Ovary (tissue), 9 donors: ENCODE measurements around the gene MYH11. TPM values are rescaled to one million over a fixed set of nuclear protein-coding genes. Genes with fewer than 3 reads are reported as not detected.

Experiments
- DNase-seq, 5 donors: peaks; one replicate each; pipeline ENCODE4 v3.0.0-alpha.2; 2019 to 2020
- H3K27ac ChIP-seq, 2 donors: fragments of 200-600 bp; one replicate each; pipeline versions ENCODE4 v1.5.1 to v1.8.0; 2019 to 2022
- H3K27me3 ChIP-seq: fragments of 200-600 bp; one replicate; pipeline ENCODE4 v1.8.0; 2022
- H3K36me3 ChIP-seq: fragments of 200-600 bp; sonication (generic); one replicate; pipeline ENCODE4 v1.5.1; 2019
- H3K4me1 ChIP-seq: one replicate; pipeline ENCODE4 v1.8.1; 2013; ENCODE audit warnings: mild to moderate bottlenecking, moderate library complexity; ENCODE audit not compliant: insufficient read depth
- H3K4me3 ChIP-seq: fragments of 200-600 bp; sonication (generic); one replicate; pipeline ENCODE4 v1.5.1; 2017
- H3K9me3 ChIP-seq, 2 donors: fragments of 200-600 bp in 1 of 2; sonication (generic) in 1 of 2; one replicate each; pipeline versions ENCODE4 v1.5.1 to v1.8.1; 2013 to 2019; ENCODE audit warnings: mild to moderate bottlenecking in 1 of 2, moderate library complexity in 1 of 2
- CTCF ChIP-seq, 3 donors: fragments of 450-650 bp in 2 of 3; fragments of 200-600 bp in 1 of 3; IDR thresholded peaks; one replicate each; pipeline versions ENCODE4 v1.5.1 to v1.8.0; 2016 to 2022; ENCODE audit warnings: antibody characterized with exemption in 3 of 3, mild to moderate bottlenecking in 1 of 3
- EP300 ChIP-seq: sonication (generic); formaldehyde crosslinking; IDR thresholded peaks from one replicate; pipeline ENCODE4 v1.6.1; 2017; ENCODE audit warnings: antibody characterized with exemption
- POLR2A ChIP-seq: fragments of 450-650 bp; IDR thresholded peaks from one replicate; pipeline ENCODE4 v1.6.1; 2017; ENCODE audit warnings: antibody characterized with exemption, mild to moderate bottlenecking, moderate library complexity
- WGBS, 3 donors: extraction: QIAGEN DNeasy Blood & Tissue Kit in 1 of 3; methylation state at CpG; one replicate each; pipeline versions ENCODE4 v1.1.5 to v1.1.7; 2013 to 2017; 5-methylcytosine and 5-hydroxymethylcytosine counted together
- intact Hi-C, 4 donors: fragments of 100-400 bp; cut with DNase I; formaldehyde crosslinking; loops; one replicate each; pipeline versions ENCODE4 v1.11.0 to v1.15.1; 2022 to 2023
- polyA plus RNA-seq, 2 donors: library from polyadenylated mRNA; stranded (reverse); fragments of 200-250 nt in 1 of 2; fragments of 350-450 nt in 1 of 2; fragmentation: Illumina TruSeq in 1 of 2; extraction: RNeasy Lipid Tissue Mini Kit (QIAGEN cat#74804) in 1 of 2; gene quantifications; one replicate each; pipeline ENCODE4 v1.2.3, GENCODE V29; 2013 to 2014
- total RNA-seq, 7 donors: library from RNA; depleted of rRNA in 2 of 7; stranded (reverse); fragments of >200 nt in 2 of 7; fragmentation: NEBNext Ultra II Directional in 3 of 7; extraction: Animal tissue kit (Norgen Biotek cat#: 25700) in 3 of 7; gene quantifications; one replicate each; pipeline versions ENCODE4 v1.1.0 to v1.2.4, GENCODE V29; 2016 to 2023
- donor health status: DM: no; HTN: no; CAD: no; lungs with moderate emphysema.
- donor health status: DM: no; HTN: no; CAD: no.
- donor health status: Bipolar disorder and iron deficiency.
- donor health status: DM: yes; HTN: yes; CAD: no.
- donor health status: DM: no; HTN: no; CAD: no.
- donor health status: DM: yes; HTN: yes; CAD: no.

MYH11 gene
- total and polyA plus RNA-seq, 9 donors, result 50.9 to 2,765 (median 263) TPM

- intact Hi-C loops, result loop anchor here in 1 of 4 donors (5.0 kb wide), 1 partner anchor 67 kb away; the partner anchor contains the start of gene MARF1
- no peaks in the 10 kb centered on the region for H3K36me3 ChIP-seq
- no peak for DNase-seq
Measured at GRCh38 chr16:15708997-15709396, 147.8 kb downstream of the MYH11 start.

GRCh38 chr16:15708096-15708495 is 148.7 kb downstream of the MYH11 start:
- Histone ChIP-seq H3K27ac (no peak overlapping the region), H3K4me3 (no peak overlapping the region)
- intact Hi-C loops, result loop anchor here in 1 of 4 donors (5.0 kb wide), 1 partner anchor 66 kb away; the partner anchor contains the start of gene MARF1

More at GRCh38 chr16:15708997-15709396, 147.8 kb downstream of the MYH11 start:
- H3K4me3 ChIP-seq, result no peak overlapping the region
- no peaks in the 10 kb centered on the region for H3K4me1 ChIP-seq
- 82 to 92% (median 89%) methylated on average over 7 of the region's 7 CpGs for WGBS, 3 donors
- no peak overlapping the region for H3K27ac ChIP-seq
- no peaks in the 10 kb centered on the region for H3K27me3 ChIP-seq
- TF ChIP-seq POLR2A (no peak), CTCF (IDR thresholded peaks at IDR 0.05) (no peak), EP300 (no peak)
- H3K9me3 ChIP-seq, result no peaks in the 10 kb centered on the region

GRCh38 chr16:15707332-15707731 is 149.5 kb downstream of the MYH11 start:
- intact Hi-C loops, result loop anchor here in 1 of 4 donors (5.0 kb wide), 1 partner anchor 65 kb away; the partner anchor contains the start of gene MARF1
- Histone ChIP-seq H3K27me3 (no peaks in the 10 kb centered on the region), H3K36me3 (no peaks in the 10 kb centered on the region), H3K4me1 (no peaks in the 10 kb centered on the region), H3K4me3 (no peak overlapping the region), H3K27ac (no peak overlapping the region), H3K9me3 (no peaks in the 10 kb centered on the region)
- no peak for DNase-seq
- WGBS, 3 donors, result 71 to 95% (median 88%) methylated on average over 3 of the region's 3 CpGs
- TF ChIP-seq POLR2A, result no peak
- TF ChIP-seq EP300, result no peak
- TF ChIP-seq CTCF (IDR thresholded peaks at IDR 0.05), result no peak

More at GRCh38 chr16:15708096-15708495, 148.7 kb downstream of the MYH11 start:
- Histone ChIP-seq H3K36me3 (no peaks in the 10 kb centered on the region), H3K9me3 (no peaks in the 10 kb centered on the region), H3K4me1 (no peaks in the 10 kb centered on the region), H3K27me3 (no peaks in the 10 kb centered on the region)
- DNase-seq, result no peak
- 74 to 76% (median 76%) methylated on average over 12 of the region's 12 CpGs for WGBS, 3 donors
- TF ChIP-seq POLR2A (no peak), EP300 (no peak), CTCF (IDR thresholded peaks at IDR 0.05) (no peak)

- no peaks in the 10 kb centered on the region for H3K4me1 ChIP-seq
- H3K36me3 ChIP-seq, result no peaks in the 10 kb centered on the region
- intact Hi-C loops, result loop anchor here in 1 of 4 donors (5.0 kb wide), 1 partner anchor 63 kb away; the partner anchor contains the start of gene MARF1
- no peaks in the 10 kb centered on the region for H3K9me3 ChIP-seq
- no peak overlapping the region for H3K27ac ChIP-seq
- no peak for DNase-seq
- WGBS, 3 donors, result 76 to 82% (median 77%) methylated on average over 8 of the region's 8 CpGs
- no peak overlapping the region for H3K4me3 ChIP-seq
- no peak for TF ChIP-seq POLR2A
- TF ChIP-seq EP300, result no peak
- TF ChIP-seq CTCF (IDR thresholded peaks at IDR 0.05), result no peak
- H3K27me3 ChIP-seq, result no peaks in the 10 kb centered on the region
Measured at GRCh38 chr16:15705064-15705565, 151.7 kb downstream of the MYH11 start.
